HG03135 (cell line): Measurements from ENCODE around the gene TFF3.

Experiments
- ATAC-seq: cut with Tn5 transposase; IDR thresholded peaks from one replicate; pipeline ENCODE4 v1.9.1; 2021; ENCODE audit warnings: mild to moderate bottlenecking, moderate library complexity; ENCODE audit not compliant: unreplicated experiment

Gene TFF3

DNA sequence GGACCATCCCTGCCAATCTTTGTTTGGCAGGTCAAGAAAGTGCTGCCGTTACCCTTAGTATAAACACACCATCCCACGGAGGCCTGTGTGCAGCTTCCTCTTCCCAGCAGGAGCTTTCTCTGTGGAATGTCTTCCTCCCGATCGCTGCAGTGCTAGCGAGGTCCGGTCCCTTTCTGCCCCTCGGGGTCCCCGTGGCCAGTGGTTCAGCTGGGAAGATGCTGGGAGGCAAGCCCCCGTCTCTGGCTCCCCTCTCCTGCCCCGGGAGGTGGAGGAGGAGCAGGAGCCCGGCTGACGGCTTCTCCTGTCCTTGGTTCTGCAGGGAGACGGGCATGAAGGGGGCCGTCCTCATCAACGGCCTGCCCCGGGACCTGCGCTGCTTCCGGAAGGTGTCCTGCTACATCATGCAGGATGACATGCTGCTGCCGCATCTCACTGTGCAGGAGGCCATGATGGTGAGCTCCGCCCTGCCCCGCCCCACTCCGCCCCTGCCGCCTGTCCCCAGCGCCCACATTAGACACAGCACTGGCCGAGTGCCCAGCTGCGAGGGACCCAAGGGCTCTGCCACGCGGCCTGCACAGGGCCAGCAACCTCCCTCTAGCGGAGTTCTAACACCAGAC lies 42.1 kb downstream of the TFF3 start:
- ATAC-seq = no peak

DNA sequence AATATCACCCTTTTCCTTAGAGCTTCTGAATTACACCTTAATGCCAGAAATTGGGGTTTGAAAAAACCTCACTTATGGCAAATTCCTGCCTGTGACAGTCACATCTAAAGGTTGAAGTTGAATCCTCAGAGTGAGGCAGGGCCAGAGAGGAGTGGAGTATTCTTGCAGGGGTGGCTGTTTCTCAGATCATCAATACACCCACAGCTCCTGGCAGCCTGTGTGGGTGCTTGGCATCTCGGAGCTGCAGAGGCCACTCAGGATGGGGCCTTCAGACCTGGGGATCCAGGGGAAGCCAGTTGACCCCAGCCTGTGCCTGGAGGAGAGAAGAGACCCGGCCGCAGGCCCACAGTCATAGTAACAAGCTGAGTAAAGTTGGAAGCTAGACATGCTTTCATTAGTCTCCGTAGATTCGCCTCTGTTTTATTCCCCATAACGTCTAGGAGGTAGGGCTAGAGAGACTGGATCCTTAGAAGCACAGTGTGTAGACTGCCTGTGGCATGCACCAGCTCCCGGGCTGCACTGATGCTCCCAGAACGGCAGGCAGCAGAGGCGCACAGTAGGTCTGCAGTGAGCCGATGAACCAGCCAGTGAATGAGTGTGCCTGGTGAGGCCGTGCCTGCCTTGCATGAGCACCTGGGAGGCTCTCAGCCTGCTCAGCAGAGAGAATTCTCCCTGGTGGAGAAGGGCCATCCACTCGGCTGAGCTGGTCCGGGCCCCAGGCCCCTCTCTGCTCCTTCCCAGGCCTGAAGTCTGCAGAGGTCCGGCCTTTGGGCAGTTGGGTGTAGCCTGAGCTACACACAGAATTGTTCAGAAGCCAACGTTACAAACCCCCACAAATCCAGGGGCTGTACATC lies 42.9 kb downstream of the TFF3 start:
- ATAC-seq = no peak

DNA sequence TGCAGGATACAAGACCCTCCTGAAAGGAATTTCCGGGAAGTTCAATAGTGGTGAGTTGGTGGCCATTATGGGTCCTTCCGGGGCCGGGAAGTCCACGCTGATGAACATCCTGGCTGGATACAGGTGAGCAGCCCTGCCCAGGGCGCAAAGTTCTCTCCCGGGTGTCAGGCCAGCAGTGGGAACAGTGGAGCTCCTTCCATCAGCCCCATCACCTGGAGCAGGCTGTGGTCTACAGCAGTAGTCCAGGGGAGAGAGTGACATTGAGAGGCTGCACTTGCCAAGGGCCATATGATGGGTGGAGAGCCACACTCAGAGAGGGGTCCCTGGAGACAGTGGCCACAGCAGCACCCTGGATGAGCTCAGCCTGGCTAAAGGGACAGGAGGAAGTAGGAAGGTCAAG lies 44.1 kb downstream of the TFF3 start:
- no peak for ATAC-seq

DNA sequence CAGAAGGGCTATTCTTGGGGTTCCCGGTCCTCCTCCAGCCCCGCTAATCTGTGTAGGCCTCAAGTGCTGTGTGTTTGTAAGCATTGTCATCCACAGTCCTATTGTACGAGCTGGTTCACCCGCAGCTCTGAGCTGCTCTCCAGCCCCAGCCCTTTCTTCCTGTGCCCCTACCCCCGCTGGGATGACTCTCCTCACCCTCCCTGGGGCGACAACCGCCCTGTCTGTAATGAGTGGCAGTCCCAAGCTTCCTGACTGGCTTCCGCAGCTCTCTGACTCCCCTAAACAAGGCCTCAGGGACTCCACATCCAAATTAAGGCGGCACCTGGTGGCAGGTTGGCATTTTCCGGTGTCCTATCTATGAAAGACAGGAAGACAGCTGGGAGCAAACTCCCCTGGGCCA lies 45.8 kb downstream of the TFF3 start:
- no peak for ATAC-seq

DNA sequence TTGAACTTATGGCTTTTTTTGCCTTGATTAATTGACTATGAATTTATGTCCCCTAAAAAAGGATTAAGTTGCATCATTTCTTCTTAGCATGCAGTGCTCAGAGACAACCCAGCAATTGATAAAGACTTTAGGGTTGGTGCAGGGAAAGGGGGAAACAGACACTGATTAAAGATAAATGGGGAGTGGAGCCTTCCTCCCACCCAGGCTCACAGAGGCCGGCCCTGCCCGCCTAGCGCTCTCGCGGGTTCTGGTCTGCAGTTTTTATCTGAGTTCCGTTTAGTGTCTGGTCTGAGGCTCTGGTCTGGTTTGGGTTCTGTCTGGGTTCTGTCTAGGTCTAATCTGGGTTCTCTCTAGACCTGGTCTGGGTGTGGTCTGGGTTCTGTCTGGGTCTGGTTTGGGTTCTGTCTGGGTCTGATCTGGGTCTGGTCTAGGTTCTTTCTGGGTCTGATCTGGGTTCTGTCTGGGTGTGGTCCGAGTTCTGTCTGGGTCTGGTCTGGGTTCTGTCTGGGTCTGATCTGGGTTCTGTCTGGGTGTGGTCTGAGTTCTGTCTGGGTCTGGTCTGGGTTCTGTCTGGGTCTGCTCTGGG lies 48.1 kb downstream of the TFF3 start:
- ATAC-seq = no peak

DNA sequence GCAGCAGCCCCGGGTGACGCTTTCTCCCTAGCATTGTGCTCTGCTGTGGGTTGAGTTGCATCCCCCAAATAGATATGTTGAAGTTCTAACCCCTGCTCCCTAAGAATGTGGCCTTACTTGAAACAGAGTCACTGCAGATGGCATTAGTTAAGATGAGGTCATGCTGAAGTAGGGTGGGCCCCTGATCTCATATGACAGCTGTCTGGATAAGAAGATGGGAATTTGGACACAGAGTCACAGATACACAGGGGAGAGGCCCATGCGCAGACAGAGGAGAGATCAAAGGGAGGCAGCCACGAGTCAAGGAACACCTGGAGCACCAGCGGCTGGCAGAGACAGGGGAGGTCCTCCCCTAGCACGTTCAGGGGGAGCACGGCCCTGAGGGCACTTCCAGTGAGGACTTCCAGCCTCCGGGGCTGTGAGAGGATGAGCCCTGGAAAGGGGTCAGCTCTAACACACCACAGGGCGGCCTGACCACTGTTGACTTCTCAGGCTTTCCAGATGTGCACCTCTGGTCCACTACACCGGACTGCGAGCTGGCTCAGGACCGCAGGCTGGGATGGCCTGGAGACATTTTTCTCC lies 49.9 kb downstream of the TFF3 start:
- ATAC-seq = no peak

DNA sequence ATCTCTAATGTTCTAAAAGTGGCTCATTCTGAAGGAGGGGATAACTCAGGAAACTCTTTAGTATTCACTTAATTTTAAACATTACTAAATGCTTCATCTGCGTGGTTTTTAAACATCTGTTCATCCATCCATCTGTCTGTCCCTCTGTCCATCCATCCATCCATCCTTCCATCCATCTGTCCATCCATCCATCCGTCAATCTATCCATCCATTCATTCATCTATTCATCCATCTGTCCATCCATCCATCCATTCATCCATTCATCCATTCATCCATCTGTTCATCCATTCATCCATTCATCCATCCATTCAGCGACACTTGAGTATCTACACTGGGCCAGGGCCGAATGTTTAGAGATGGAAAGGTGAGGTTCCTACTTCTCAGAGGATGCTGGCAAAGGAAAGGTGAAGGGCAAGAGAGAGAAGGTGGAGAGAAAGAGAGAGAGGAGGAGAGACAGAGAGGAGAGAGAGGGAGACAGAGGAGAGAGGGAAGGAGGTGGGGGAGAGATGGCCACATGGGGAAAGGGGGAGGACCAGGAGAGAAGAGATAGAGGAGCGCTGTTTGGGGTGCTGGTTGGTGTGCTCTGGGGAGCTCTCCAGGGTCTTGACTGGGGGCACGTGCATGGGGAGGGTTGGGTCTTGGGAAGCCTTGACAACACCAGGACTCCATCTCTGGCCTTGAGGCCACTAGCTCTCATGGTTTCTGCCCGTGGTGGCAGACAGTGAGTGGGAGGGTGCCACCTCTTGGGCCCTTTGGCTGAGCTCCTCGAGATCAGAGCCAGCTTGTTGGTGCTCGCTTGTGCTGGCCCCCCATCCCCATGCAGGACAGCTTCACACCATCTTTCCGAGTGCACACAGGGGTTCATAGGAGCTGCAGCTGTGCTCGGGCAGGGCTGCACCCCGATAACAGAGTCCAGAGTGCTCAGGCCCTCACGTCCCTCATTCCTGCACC lies 50.7 kb downstream of the TFF3 start:
- ATAC-seq = no peak

DNA sequence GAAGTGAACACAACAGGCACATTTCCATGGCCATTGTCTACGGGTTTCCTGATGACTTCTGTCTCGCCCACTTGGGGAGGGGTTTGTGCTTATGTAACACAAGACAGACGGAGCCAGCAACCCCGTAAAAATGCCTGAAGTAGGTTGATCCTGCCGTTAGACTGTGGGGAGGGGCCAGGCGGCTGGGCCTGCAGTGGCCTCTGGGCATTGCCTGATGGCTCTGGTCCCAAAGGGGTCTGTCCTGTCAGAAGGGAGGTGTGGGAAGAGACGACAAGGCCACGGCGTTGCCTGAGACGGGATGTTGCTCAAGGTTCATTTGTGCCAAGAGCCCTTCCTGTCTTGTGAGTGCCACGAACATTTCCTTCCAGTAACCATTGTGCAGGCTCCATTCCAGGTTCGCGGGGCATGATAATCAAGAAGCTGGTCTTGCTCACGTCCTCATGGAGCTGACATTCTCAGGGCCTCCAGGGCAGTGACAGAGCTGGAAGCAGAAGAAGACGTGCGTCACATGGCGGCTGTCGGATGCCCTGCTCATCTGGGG lies 51.5 kb downstream of the TFF3 start:
- ATAC-seq = no peak

DNA sequence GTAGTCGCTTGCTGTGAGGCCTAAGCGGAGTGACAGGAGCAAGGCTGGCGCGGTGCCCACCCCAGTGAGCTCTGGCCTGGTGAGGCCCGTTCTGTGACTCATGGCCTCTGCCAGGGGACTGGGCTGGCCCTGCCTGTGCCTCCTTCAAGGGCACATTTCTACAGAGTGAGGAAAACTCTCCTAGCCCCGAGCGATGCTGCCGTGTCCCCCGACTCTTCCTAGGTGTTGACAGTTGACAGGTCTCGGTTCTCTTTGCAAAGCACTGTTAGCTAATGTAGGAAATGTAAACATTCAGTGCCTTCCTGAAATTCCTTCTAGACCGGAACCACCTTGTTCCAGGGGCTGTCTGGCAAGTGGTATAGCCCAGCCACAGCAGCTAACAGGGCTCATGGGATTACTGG lies 52.4 kb downstream of the TFF3 start:
- ATAC-seq = no peak

DNA sequence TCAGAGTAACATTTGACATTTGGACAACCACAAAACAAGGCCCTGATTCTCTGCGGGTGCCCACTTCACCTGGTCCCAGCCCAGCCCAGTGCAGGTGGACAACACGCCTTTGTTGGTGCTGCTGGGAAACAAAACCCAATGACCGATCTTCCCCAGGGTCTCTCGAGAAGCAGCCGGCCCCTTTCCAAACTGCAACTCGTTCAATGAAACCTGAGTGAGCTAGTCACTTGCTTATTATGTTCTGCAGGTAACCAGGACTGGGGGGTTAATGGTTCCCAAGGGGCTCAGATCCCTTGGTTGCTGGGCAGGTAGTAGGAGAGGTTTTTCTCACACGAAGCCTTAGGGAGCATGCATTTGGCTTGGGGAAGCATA lies 53.4 kb downstream of the TFF3 start:
- ATAC-seq = no peak
